H1 (cell line): Measurements from ENCODE around the gene NHLH2. TPM values are rescaled to one million over a fixed set of nuclear protein-coding genes. Genes with fewer than 3 reads are reported as not detected.
A peak's percentile ranks its signal among the peaks of the same experiment; 100 is the strongest.

Source experiments
- CTCF ChIA-PET: fragments of 300-600 bp; sonication (Branson Sonifier 250); formaldehyde crosslinking; loops from one replicate; lab custom pipeline; 2021; ENCODE audit not compliant: partially characterized antibody; lab: Charles Lee
- POLR2A ChIA-PET: fragments of 300-600 bp; sonication (Branson Sonifier 250); formaldehyde crosslinking; loops from one replicate; lab custom pipeline; 2021; ENCODE audit warnings: inconsistent platforms; ENCODE audit not compliant: partially characterized antibody; lab: Charles Lee
- DNase-seq, 2 experiments: peaks; one replicate each; pipeline versions ENCODE4 v3.0.0 to v3.0.0-alpha.2; 2010 to 2022; ENCODE audit warnings: low spot score in 2 of 2, low read depth in 1 of 2, mixed read lengths in 1 of 2
- FAIRE-seq: peaks from 2 replicates; lab custom pipeline; 2011; peaks lifted over from hg19 to GRCh38; lab: Jason Lieb, UNC
- H2AFZ ChIP-seq: 2 replicates; pipeline ENCODE4 v1.8.1; 2012; ENCODE audit warnings: low read length, inconsistent platforms
- H2AK5ac ChIP-seq: 2 replicates; pipeline ENCODE4 v1.6.1; 2013; ENCODE audit warnings: low read depth, low read length
- H2BK120ac ChIP-seq: replicated peaks from 2 replicates; pipeline ENCODE3; 2013; ENCODE audit warnings: low read depth, low read length, inconsistent platforms
- H2BK12ac ChIP-seq: 2 replicates; pipeline ENCODE4 v1.6.1; 2013; ENCODE audit warnings: low read depth, low read length
- H2BK15ac ChIP-seq: 2 replicates; pipeline ENCODE4 v1.6.1; 2013; ENCODE audit warnings: low read length
- H2BK20ac ChIP-seq: 2 replicates; pipeline ENCODE4 v1.6.1; 2013; ENCODE audit warnings: low read length
- H2BK5ac ChIP-seq: 2 replicates; pipeline ENCODE4 v1.6.1; 2013; ENCODE audit warnings: low read depth, low read length
- H3K14ac ChIP-seq: 2 replicates; pipeline ENCODE4 v1.6.1; 2013; ENCODE audit warnings: inconsistent platforms; ENCODE audit not compliant: insufficient read length
- H3K18ac ChIP-seq: 2 replicates; pipeline ENCODE4 v1.6.1; 2013; ENCODE audit warnings: low read length; ENCODE audit errors: extremely low read depth
- H3K23ac ChIP-seq: 2 replicates; pipeline ENCODE4 v1.6.1; 2013; ENCODE audit warnings: inconsistent platforms; ENCODE audit not compliant: insufficient read length
- H3K23me2 ChIP-seq: 2 replicates; pipeline ENCODE4 v1.6.1; 2013; ENCODE audit warnings: low read depth, low read length
- H3K27ac ChIP-seq: 2 replicates; pipeline ENCODE4 v1.6.1; 2011; ENCODE audit warnings: low read depth, low read length, inconsistent platforms
- H3K27me3 ChIP-seq, 4 experiments: replicated peaks in 1 of 4; 1 replicate in 1 of 4; 2 replicates in 3 of 4; pipeline versions ENCODE4 v1.6.1 to v1.8.1; 2011 to 2013; ENCODE audit warnings: low read length in 3 of 4, mild to moderate bottlenecking in 3 of 4, inconsistent platforms in 2 of 4, mixed read lengths in 2 of 4, moderate library complexity in 1 of 4; ENCODE audit not compliant: control insufficient read depth in 3 of 4, insufficient read depth in 3 of 4; ENCODE audit errors: extremely low read depth in 1 of 4
- H3K36me3 ChIP-seq, 4 experiments: 2 replicates each; pipeline versions ENCODE4 v1.6.1 to v1.8.1; 2011 to 2013; ENCODE audit warnings: mild to moderate bottlenecking in 4 of 4, low read length in 3 of 4, moderate library complexity in 2 of 4, control low read depth in 1 of 4, inconsistent platforms in 1 of 4; ENCODE audit not compliant: insufficient read depth in 4 of 4, control insufficient read depth in 2 of 4
- H3K4ac ChIP-seq: replicated peaks from 2 replicates; pipeline ENCODE3; 2013; ENCODE audit warnings: low read length, low read depth, mixed read lengths, inconsistent platforms; ENCODE audit not compliant: insufficient read length
- H3K4me1 ChIP-seq, 4 experiments: replicated peaks in 1 of 4; 1 replicate in 1 of 4; 2 replicates in 3 of 4; pipeline versions ENCODE4 v1.6.1 to v1.8.1; 2011 to 2013; ENCODE audit warnings: low read length in 3 of 4, inconsistent platforms in 2 of 4, mixed read lengths in 1 of 4; ENCODE audit not compliant: insufficient read depth in 4 of 4, control insufficient read depth in 3 of 4
- H3K4me2 ChIP-seq, 2 experiments: 2 replicates each; pipeline versions ENCODE4 v1.6.1 to v1.8.1; 2011 to 2013; ENCODE audit warnings: low read depth in 2 of 2, low read length in 2 of 2, control low read depth in 1 of 2, inconsistent platforms in 1 of 2, mild to moderate bottlenecking in 1 of 2; ENCODE audit not compliant: insufficient read depth in 1 of 2
- H3K4me3 ChIP-seq, 4 experiments: fragments of 200-600, 300-600 bp in 1 of 4; sonication (generic), shearing (Covaris generic), sonication (Bioruptor Twin) in 1 of 4; 2 replicates each; pipeline versions ENCODE4 v1.5.1 to v1.8.1; 2011 to 2016; ENCODE audit warnings: low read length in 4 of 4, low read depth in 3 of 4, control low read depth in 2 of 4, inconsistent platforms in 2 of 4, mild to moderate bottlenecking in 2 of 4, mixed read lengths in 1 of 4, moderate library complexity in 1 of 4; ENCODE audit not compliant: insufficient read depth in 2 of 4; ENCODE audit errors: extremely low read depth in 1 of 4
- H3K56ac ChIP-seq: replicated peaks from 2 replicates; pipeline ENCODE3; 2013; ENCODE audit warnings: low read depth, mild to moderate bottlenecking, mixed read lengths, low read length, inconsistent platforms; ENCODE audit not compliant: insufficient read length
- H3K79me1 ChIP-seq: 2 replicates; pipeline ENCODE4 v1.6.1; 2013; ENCODE audit warnings: low read depth, low read length, control low read depth
- H3K79me2 ChIP-seq, 2 experiments: 2 replicates each; pipeline versions ENCODE4 v1.6.1 to v1.8.1; 2012 to 2013; ENCODE audit warnings: low read length in 2 of 2, mild to moderate bottlenecking in 2 of 2, inconsistent platforms in 1 of 2; ENCODE audit not compliant: insufficient read depth in 2 of 2, control insufficient read depth in 1 of 2
- H3K9ac ChIP-seq, 4 experiments: replicated peaks in 1 of 4; 1 replicate in 1 of 4; 2 replicates in 3 of 4; pipeline versions ENCODE4 v1.6.1 to v1.8.1; 2011 to 2013; ENCODE audit warnings: low read depth in 3 of 4, low read length in 3 of 4, control low read depth in 2 of 4, mild to moderate bottlenecking in 2 of 4, moderate library complexity in 2 of 4, inconsistent platforms in 1 of 4; ENCODE audit errors: extremely low read depth in 1 of 4
- H3K9me3 ChIP-seq, 2 experiments: 2 replicates each; pipeline versions ENCODE4 v1.6.1 to v1.8.1; 2012 to 2013; ENCODE audit warnings: mild to moderate bottlenecking in 2 of 2, moderate library complexity in 2 of 2, control low read depth in 1 of 2, inconsistent platforms in 1 of 2, low read depth in 1 of 2, low read length in 1 of 2, mixed read lengths in 1 of 2; ENCODE audit not compliant: insufficient read depth in 2 of 2
- H4K20me1 ChIP-seq, 2 experiments: replicated peaks in 1 of 2; 2 replicates each; pipeline versions ENCODE3 to v1.8.1; 2011 to 2013; ENCODE audit warnings: inconsistent platforms in 2 of 2, low read length in 2 of 2, mild to moderate bottlenecking in 1 of 2; ENCODE audit not compliant: insufficient read depth in 2 of 2, control insufficient read depth in 1 of 2
- H4K5ac ChIP-seq: 2 replicates; pipeline ENCODE4 v1.6.1; 2013; ENCODE audit warnings: low read length, low read depth, mixed read lengths, inconsistent platforms; ENCODE audit not compliant: insufficient read length
- H4K8ac ChIP-seq: 2 replicates; pipeline ENCODE4 v1.8.0; 2013; ENCODE audit warnings: mild to moderate bottlenecking, moderate library complexity, low read length, inconsistent platforms; ENCODE audit not compliant: insufficient read depth; ENCODE audit errors: extremely low read depth
- H4K91ac ChIP-seq: replicated peaks from 2 replicates; pipeline ENCODE3; 2013; ENCODE audit warnings: low read length, mixed read lengths, inconsistent platforms; ENCODE audit not compliant: insufficient read length
- GTF2F1 ChIP-seq: IDR thresholded peaks from 2 replicates; pipeline ENCODE4 v1.6.1; 2012; ENCODE audit warnings: low read depth, low read length, improper control_type of control experiment, borderline replicate concordance
- HDAC2 ChIP-seq, 2 experiments: fragments of 300-600 bp in 1 of 2; sonication (generic) in 1 of 2; IDR thresholded peaks; 2 replicates each; pipeline ENCODE4 v1.6.1; 2011 to 2012; ENCODE audit warnings: low read depth in 2 of 2, low read length in 2 of 2, mild to moderate bottlenecking in 2 of 2, moderate library complexity in 2 of 2, borderline replicate concordance in 1 of 2, inconsistent platforms in 1 of 2
- HDAC6 ChIP-seq: IDR thresholded peaks from one replicate; pipeline ENCODE4 v1.7.1; 2012; ENCODE audit warnings: low read depth, mild to moderate bottlenecking, inconsistent platforms, low read length, moderate library complexity
- RBBP5 ChIP-seq: IDR thresholded peaks from 2 replicates; pipeline ENCODE4 v1.7.1; 2012; ENCODE audit warnings: low read depth, mild to moderate bottlenecking, inconsistent platforms, low read length, moderate library complexity, borderline replicate concordance
- SIRT6 ChIP-seq: IDR thresholded peaks from one replicate; pipeline ENCODE4 v1.7.1; 2012; ENCODE audit warnings: low read length, inconsistent platforms
- TAF1 ChIP-seq: IDR thresholded peaks from 2 replicates; pipeline ENCODE4 v1.6.1; 2011; ENCODE audit warnings: mild to moderate bottlenecking, low read depth, low read length
- TEAD4 ChIP-seq: IDR thresholded peaks from 2 replicates; pipeline ENCODE4 v1.6.1; 2012; ENCODE audit warnings: low read depth, low read length, inconsistent platforms, mixed read lengths
- WGBS, 2 experiments: shearing (Covaris generic) in 1 of 2; methylation state at CpG; one replicate each; pipeline versions ENCODE4 v1.1.6 to v1.1.7; 2013 to 2015; ENCODE audit warnings: low lambda C conversion rate in 2 of 2, mixed read lengths in 2 of 2, inconsistent platforms in 1 of 2, low coverage in 1 of 2, missing lambda C conversion rate in 1 of 2; ENCODE audit not compliant: insufficient replicate concordance in 2 of 2, insufficient coverage in 1 of 2, insufficient read length in 1 of 2; ENCODE audit errors: extremely low coverage in 1 of 2, missing lambda C conversion rate in 1 of 2; 5-methylcytosine and 5-hydroxymethylcytosine counted together
- long read RNA-seq, 2 experiments: library from RNA in 1 of 2; library from capped mRNA in 1 of 2; stranded (forward); transcript quantifications; one replicate each; pipeline ENCODE4 v2.0.0, GENCODE V29; 2021; ENCODE audit warnings: inconsistent platforms in 1 of 2
- polyA minus RNA-seq, 3 experiments: library from RNA; depleted of rRNA, polyadenylated mRNA; stranded (reverse); fragments of >200 nt; gene quantifications; 1 replicate in 2 of 3; 2 replicates in 1 of 3; pipeline ENCODE4 v1.2.3, GENCODE V29; 2011
- polyA plus RNA-seq, 7 experiments: library from polyadenylated mRNA; depleted of rRNA in 3 of 7; stranded (reverse) in 5 of 7; unstranded in 2 of 7; fragments of >200 nt in 5 of 7; fragments of 200-250 nt in 2 of 7; gene quantifications; 1 replicate in 5 of 7; 2 replicates in 1 of 7; 4 replicates in 1 of 7; pipeline versions ENCODE4 v1.2.1 to v1.2.3, GENCODE V29; 2011 to 2013; ENCODE audit warnings: missing spikeins in 2 of 7, mixed read lengths in 2 of 7
- total RNA-seq: library from RNA; stranded (reverse); fragmentation: NEBNext Ultra II Directional; extraction: Animal tissue kit (Norgen Biotek cat#: 25700); gene quantifications from 2 replicates; pipeline ENCODE4 v1.2.1, GENCODE V29; 2021
- TF ChIP-seq, protein P1 (sequence below): IDR thresholded peaks from 2 replicates; pipeline ENCODE4 v1.6.1; 2011; ENCODE audit warnings: low read length, improper control_type of control experiment

Gene NHLH2
- total RNA-seq (1.0 and 1.1 TPM in 2 replicates), polyA plus RNA-seq (2011; rRNA removed) (0.89 and 0.92 TPM in 2 replicates), polyA minus RNA-seq (2011; rRNA and poly(A)+ RNA removed) (0.10 and 0.13 TPM in 2 replicates)
- polyA plus RNA-seq (2011; cell fraction: cytosol; rRNA removed) = 1.7 TPM
- 2.1 TPM for polyA plus RNA-seq (2011; cell fraction: nucleus; rRNA removed)
- 0.97 to 1.7 TPM (median 1.2 TPM) in 4 replicates for polyA plus RNA-seq (2012, experiment 1 of 2)
- polyA plus RNA-seq (2012, experiment 2 of 2) = 0.66 TPM
- polyA plus RNA-seq (2013, experiment 1 of 2) = 1.5 TPM
- 1.7 TPM for polyA plus RNA-seq (2013, experiment 2 of 2)
- 1.3 TPM for polyA minus RNA-seq (2011; cell fraction: cytosol; rRNA and poly(A)+ RNA removed)
- 3.8 TPM for polyA minus RNA-seq (2011; cell fraction: nucleus; rRNA and poly(A)+ RNA removed)
- long read RNA-seq, experiment 1 = 0 reads
- long read RNA-seq, experiment 2 = 0 reads

DNA sequence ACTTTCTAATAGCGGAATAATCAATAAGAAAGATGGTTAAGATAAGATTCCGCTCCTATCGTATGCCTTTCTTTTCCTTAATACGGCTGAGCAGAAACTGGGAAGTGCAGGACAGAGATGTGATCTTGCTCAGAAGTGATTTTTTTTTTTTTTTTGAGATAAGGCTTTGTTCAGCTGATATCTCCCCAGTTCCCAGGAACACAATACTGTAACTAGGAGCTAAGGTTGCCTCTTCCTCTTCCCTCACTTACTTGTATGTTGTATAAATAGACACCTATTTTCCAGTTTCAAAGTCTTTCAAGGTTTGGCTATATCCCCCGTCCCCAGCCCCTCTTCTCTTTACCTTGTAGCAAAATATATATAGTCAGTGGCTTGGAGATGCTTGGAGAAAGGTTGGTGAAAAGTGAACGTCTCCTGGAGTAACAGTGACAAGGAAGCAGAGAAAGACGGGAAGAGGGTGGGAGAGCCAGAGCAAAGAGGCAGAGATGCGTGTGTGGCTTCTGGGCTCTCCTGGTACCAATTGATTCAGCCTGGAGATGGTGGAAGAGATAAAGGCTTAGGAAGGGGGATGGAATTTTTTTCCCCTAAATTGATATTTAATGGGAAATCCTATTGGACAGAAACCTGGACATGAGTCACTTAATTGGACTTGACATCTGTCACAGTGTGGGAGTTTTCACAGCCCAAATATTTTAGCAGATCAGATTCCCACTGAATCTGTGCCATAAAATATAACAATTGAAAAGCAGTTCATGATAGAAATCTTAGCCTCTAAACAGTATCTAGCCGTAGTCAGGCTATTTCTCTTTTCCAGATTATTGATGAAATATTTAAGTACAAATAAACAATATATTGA is at the start of gene NHLH2:
Gene NHLH2, minus strand, starts transcription at position 522 of the 856 bp plus-strand sequence. CDS start 2,754 bp downstream, outside the sequence.
- H2AFZ ChIP-seq = no peak within 1 kb of the TSS
- no peak for DNase-seq
- no peak within 1 kb of the TSS for H2BK20ac ChIP-seq
- H3K79me1 ChIP-seq = no peaks in the 10 kb centered on the region
- H3K4me3 ChIP-seq = peak within 1 kb of the TSS in 3 of 4 experiments; percentile 56 to 75 (median 57); a peak in 4 of 8 replicates
- no peak within 1 kb of the TSS for H3K23ac ChIP-seq
- no peaks in the 10 kb centered on the region for H3K79me2 ChIP-seq
- H2BK15ac ChIP-seq = no peak within 1 kb of the TSS
- H3K9ac ChIP-seq = no peak within 1 kb of the TSS; a peak in 1 of 7 replicates
- no peak within 1 kb of the TSS for H3K56ac ChIP-seq
- no peak within 1 kb of the TSS for H2AK5ac ChIP-seq
- peak within 1 kb of the TSS; percentile 93 to 96 for H3K4me2 ChIP-seq
- FAIRE-seq = no peak
- no peaks in the 10 kb centered on the region for H3K9me3 ChIP-seq
- H4K5ac ChIP-seq = no peak within 1 kb of the TSS
- H3K4me1 ChIP-seq = peaks cover 0 to 4% (median 2%) of the 10 kb centered on the region in 4 experiments; a peak in 4 of 7 replicates
- H4K20me1 ChIP-seq = no peaks in the 10 kb centered on the region
- no peak within 1 kb of the TSS for H2BK120ac ChIP-seq
- no peaks in the 10 kb centered on the region for H3K36me3 ChIP-seq
- POLR2A ChIA-PET = no interaction called here
- WGBS, 2 experiments = 68% methylated on average over 8 of the region's 9 CpGs; no CpG with 5 or more reads in 1 of the 2 experiments
- H3K18ac ChIP-seq = no peak within 1 kb of the TSS
- H4K91ac ChIP-seq = no peak within 1 kb of the TSS
- CTCF ChIA-PET = interaction anchor here (0.7 kb wide), 1 partner anchor 49 kb away, joined by 3 read pairs; no protein-coding TSS in a partner anchor
- H2BK12ac ChIP-seq = no peak within 1 kb of the TSS
- H4K8ac ChIP-seq = no peak within 1 kb of the TSS
- H3K27me3 ChIP-seq = peaks cover 0 to 18% (median 16%) of the 10 kb centered on the region in 4 experiments; a peak in 6 of 7 replicates
- H3K23me2 ChIP-seq = peaks cover 10% of the 10 kb centered on the region; the same call in 1 of the 2 replicates
- H3K4ac ChIP-seq = no peak within 1 kb of the TSS
- no peak within 1 kb of the TSS for H3K27ac ChIP-seq
- H3K14ac ChIP-seq = no peak within 1 kb of the TSS
- H2BK5ac ChIP-seq = no peak within 1 kb of the TSS
- no peak for TF ChIP-seq TEAD4
- TF ChIP-seq, protein P1, sequence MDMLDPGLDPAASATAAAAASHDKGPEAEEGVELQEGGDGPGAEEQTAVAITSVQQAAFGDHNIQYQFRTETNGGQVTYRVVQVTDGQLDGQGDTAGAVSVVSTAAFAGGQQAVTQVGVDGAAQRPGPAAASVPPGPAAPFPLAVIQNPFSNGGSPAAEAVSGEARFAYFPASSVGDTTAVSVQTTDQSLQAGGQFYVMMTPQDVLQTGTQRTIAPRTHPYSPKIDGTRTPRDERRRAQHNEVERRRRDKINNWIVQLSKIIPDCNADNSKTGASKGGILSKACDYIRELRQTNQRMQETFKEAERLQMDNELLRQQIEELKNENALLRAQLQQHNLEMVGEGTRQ = no peak
- TF ChIP-seq GTF2F1 = no peak
- no peak for TF ChIP-seq RBBP5
- TF ChIP-seq SIRT6 = no peak
- no peak for TF ChIP-seq HDAC6
- TF ChIP-seq TAF1 = no peak
- TF ChIP-seq HDAC2 (IDR thresholded peaks at IDR 0.05; ENCODE audit: borderline replicate concordance in 1 of 2, low read depth in 2 of 2, low read length in 2 of 2) = no peak
